ENCODE measurements around the gene ITPR1.

- peak in 1 of 2 donors; percentile 17 for TF ChIP-seq POLR2A (IDR thresholded peaks at IDR 0.05)
- TF ChIP-seq, protein P1, sequence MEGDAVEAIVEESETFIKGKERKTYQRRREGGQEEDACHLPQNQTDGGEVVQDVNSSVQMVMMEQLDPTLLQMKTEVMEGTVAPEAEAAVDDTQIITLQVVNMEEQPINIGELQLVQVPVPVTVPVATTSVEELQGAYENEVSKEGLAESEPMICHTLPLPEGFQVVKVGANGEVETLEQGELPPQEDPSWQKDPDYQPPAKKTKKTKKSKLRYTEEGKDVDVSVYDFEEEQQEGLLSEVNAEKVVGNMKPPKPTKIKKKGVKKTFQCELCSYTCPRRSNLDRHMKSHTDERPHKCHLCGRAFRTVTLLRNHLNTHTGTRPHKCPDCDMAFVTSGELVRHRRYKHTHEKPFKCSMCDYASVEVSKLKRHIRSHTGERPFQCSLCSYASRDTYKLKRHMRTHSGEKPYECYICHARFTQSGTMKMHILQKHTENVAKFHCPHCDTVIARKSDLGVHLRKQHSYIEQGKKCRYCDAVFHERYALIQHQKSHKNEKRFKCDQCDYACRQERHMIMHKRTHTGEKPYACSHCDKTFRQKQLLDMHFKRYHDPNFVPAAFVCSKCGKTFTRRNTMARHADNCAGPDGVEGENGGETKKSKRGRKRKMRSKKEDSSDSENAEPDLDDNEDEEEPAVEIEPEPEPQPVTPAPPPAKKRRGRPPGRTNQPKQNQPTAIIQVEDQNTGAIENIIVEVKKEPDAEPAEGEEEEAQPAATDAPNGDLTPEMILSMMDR (IDR thresholded peaks at IDR 0.05): no peak
Measured at GRCh38 chr3:4533489-4534443, 40.6 kb downstream of the ITPR1 start.

All from thyroid gland (tissue), 4 donors.